Suprapubic skin (tissue), 3 donors: ENCODE data around the gene FNBP1L.

Experiments
- CTCF ChIP-seq, 2 donors: fragments of 200-600 bp in 1 of 2; fragments of 450-650 bp in 1 of 2; sonication (generic) in 1 of 2; IDR thresholded peaks; one replicate each; pipeline ENCODE4 v1.5.1; 2016 to 2019; ENCODE audit warnings: antibody characterized with exemption in 2 of 2, mild to moderate bottlenecking in 1 of 2, moderate library complexity in 1 of 2
- EP300 ChIP-seq: sonication (generic); formaldehyde crosslinking; IDR thresholded peaks from one replicate; pipeline ENCODE4 v1.6.1; 2017; ENCODE audit warnings: antibody characterized with exemption
- POLR2A ChIP-seq, 2 donors: fragments of 450-650 bp; IDR thresholded peaks; one replicate each; pipeline ENCODE4 v1.6.1; 2017; ENCODE audit warnings: antibody characterized with exemption in 2 of 2, mild to moderate bottlenecking in 2 of 2, moderate library complexity in 2 of 2

- no peak for TF ChIP-seq CTCF (IDR thresholded peaks at IDR 0.05)
- no peak for TF ChIP-seq EP300
- TF ChIP-seq POLR2A (IDR thresholded peaks at IDR 0.05) = no peak
Measured at GRCh38 chr1:93596329-93597089, 148.6 kb downstream of the FNBP1L start.
